ENCODE measurements around the gene COMMD3. TPM values are rescaled to one million over a fixed set of nuclear protein-coding genes. Genes with fewer than 3 reads are reported as not detected.

COMMD3 gene
- total and polyA plus RNA-seq, 2 of the 4 experiments (the other 2 are of a cell fraction), result 30.8 to 44.8 TPM

DNA sequence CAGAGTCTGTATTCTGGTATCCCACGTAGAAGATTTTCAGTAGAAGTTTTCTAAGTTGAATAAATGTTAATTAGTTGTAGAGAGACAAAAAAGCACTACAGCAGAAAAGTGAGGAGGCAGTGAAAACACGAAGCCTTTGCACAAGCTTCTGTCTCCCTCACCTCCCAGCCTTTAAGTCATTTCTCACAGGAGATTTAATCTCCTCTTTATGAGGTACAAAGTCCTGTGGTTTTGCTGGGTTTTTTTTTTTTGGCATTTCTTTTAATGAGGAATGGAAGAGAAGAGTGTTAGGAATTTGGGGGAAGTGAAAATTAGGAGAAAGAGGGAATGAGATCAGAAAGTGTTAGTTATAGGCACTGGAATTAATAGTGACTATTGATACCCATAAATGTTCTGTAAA lies 50.6 kb downstream of the COMMD3 start:
- ATAC-seq (ENCODE audit: low read depth) (no peak), DNase-seq (no peak)
- CTCF ChIA-PET, result no interaction called here
- H2AK9ac ChIP-seq (replicated peaks; ENCODE audit: low read depth, low read length, poor library complexity), result no peak overlapping the region
- H3K14ac ChIP-seq (replicated peaks; ENCODE audit: low read depth, low read length), result no peak overlapping the region
- H2AK5ac ChIP-seq (ENCODE audit: low read depth, low read length), result no peak overlapping the region
- H3K4ac ChIP-seq (ENCODE audit: low read depth, low read length), result no peak overlapping the region
- no peak overlapping the region for H3K56ac ChIP-seq (ENCODE audit: extremely low read depth, insufficient read depth, low read length)
- peaks cover 1% of the 10 kb centered on the region; the same call in 1 of the 2 replicates for H3K27me3 ChIP-seq (ENCODE audit: control insufficient read depth, insufficient read depth, low read length)
- no peak overlapping the region for H2AFZ ChIP-seq (replicated peaks; ENCODE audit: low read length, poor library complexity)
- H3K4me2 ChIP-seq (ENCODE audit: low read depth, low read length), result no peak overlapping the region
- H3K18ac ChIP-seq (ENCODE audit: low read depth, low read length), result no peak overlapping the region
- H3K27ac ChIP-seq (ENCODE audit: insufficient read depth, low read length), result no peak overlapping the region
- dilution Hi-C loops (cut with HindIII; ENCODE audit: low sequenced_read_pairs, unreplicated experiment), result no loop called here
- no peaks in the 10 kb centered on the region for H3K36me3 ChIP-seq (ENCODE audit: control insufficient read depth, insufficient read depth, low read length)
- intact Hi-C loops (cut with micrococcal nuclease), result no loop called here
- in situ Hi-C loops (cut with MboI; ENCODE audit: low sequenced_read_pairs), result no loop called here
- no peak overlapping the region for H2BK120ac ChIP-seq (ENCODE audit: low read depth, low read length)
- H3K9ac ChIP-seq (ENCODE audit: low read depth, low read length), result no peak overlapping the region
- no peak overlapping the region for H2BK20ac ChIP-seq (ENCODE audit: low read depth, low read length)
- H3K23ac ChIP-seq (ENCODE audit: low read depth, low read length), result no peak overlapping the region
- H2BK5ac ChIP-seq (ENCODE audit: low read depth, low read length, poor library complexity, severe bottlenecking), result no peak overlapping the region
- H4K20me1 ChIP-seq (ENCODE audit: insufficient read depth, low read length), result no peaks in the 10 kb centered on the region
- H3K4me3 ChIP-seq (ENCODE audit: insufficient read depth, low read depth, low read length), result no peak overlapping the region
- no peak overlapping the region for H4K8ac ChIP-seq (ENCODE audit: low read depth in 2 of 2, low read length in 2 of 2)
- H3K9me3 ChIP-seq (ENCODE audit: control insufficient read depth, insufficient read depth, low read length), result no peaks in the 10 kb centered on the region
- no peaks in the 10 kb centered on the region for H3K4me1 ChIP-seq (ENCODE audit: control insufficient read depth, insufficient read depth, low read length)
- BruUV-seq (replicated peaks), result no TSS peak
- no peaks in the 10 kb centered on the region for H3K79me1 ChIP-seq (ENCODE audit: low read depth in 1 of 2, low read length in 2 of 2)
- no CpG with 5 or more reads among the region's 2 CpGs for WGBS, 2 experiments (ENCODE audit: extremely low coverage in 2 of 2, insufficient read length in 1 of 2)
- no peak overlapping the region for H4K91ac ChIP-seq (ENCODE audit: insufficient read depth, low read depth, low read length)
- TF ChIP-seq, protein P1, sequence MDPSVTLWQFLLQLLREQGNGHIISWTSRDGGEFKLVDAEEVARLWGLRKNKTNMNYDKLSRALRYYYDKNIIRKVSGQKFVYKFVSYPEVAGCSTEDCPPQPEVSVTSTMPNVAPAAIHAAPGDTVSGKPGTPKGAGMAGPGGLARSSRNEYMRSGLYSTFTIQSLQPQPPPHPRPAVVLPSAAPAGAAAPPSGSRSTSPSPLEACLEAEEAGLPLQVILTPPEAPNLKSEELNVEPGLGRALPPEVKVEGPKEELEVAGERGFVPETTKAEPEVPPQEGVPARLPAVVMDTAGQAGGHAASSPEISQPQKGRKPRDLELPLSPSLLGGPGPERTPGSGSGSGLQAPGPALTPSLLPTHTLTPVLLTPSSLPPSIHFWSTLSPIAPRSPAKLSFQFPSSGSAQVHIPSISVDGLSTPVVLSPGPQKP (IDR thresholded peaks at IDR 0.05; ENCODE audit: borderline replicate concordance, low read depth, low read length), result no peak
- no peak for TF ChIP-seq RCOR1 (IDR thresholded peaks at IDR 0.05; ENCODE audit: insufficient replicate concordance, low read length)
- TF ChIP-seq, protein P2, sequence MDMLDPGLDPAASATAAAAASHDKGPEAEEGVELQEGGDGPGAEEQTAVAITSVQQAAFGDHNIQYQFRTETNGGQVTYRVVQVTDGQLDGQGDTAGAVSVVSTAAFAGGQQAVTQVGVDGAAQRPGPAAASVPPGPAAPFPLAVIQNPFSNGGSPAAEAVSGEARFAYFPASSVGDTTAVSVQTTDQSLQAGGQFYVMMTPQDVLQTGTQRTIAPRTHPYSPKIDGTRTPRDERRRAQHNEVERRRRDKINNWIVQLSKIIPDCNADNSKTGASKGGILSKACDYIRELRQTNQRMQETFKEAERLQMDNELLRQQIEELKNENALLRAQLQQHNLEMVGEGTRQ (IDR thresholded peaks at IDR 0.05; ENCODE audit: low read depth, low read length), result no peak
- H3K9me1 ChIP-seq (ENCODE audit: insufficient read depth, low read length), result no peaks in the 10 kb centered on the region
- POLR2A ChIA-PET (ENCODE audit: unreplicated experiment), result no interaction called here
- H4K5ac ChIP-seq (ENCODE audit: low read depth, low read length), result no peak overlapping the region
- no peak overlapping the region for H2BK15ac ChIP-seq (ENCODE audit: low read depth, low read length)
